ENCODE results near the gene OPALIN. TPM values are rescaled to one million over a fixed set of nuclear protein-coding genes. Genes with fewer than 3 reads are reported as not detected.

Gene OPALIN
- total and polyA plus RNA-seq, 4 donors, result not detected

GRCh38 chr10:96342402-96342801, 16.4 kb downstream of the OPALIN start:
- H3K9me3 ChIP-seq (ENCODE audit: control insufficient read depth in 4 of 4, low read length in 3 of 4), result peaks cover 0 to 3% (median 0%) of the 10 kb centered on the region in 4 donors
- TF ChIP-seq SP1 (IDR thresholded peaks at IDR 0.05), result no peak
- no peak for TF ChIP-seq JUND (IDR thresholded peaks at IDR 0.05)
- peak; percentile 71 for TF ChIP-seq YY1 (IDR thresholded peaks at IDR 0.05)
- TF ChIP-seq RXRA (IDR thresholded peaks at IDR 0.05), result no peak
- TF ChIP-seq FOXA1 (IDR thresholded peaks at IDR 0.05), result no peak
- TF ChIP-seq EGR1 (IDR thresholded peaks at IDR 0.05; ENCODE audit: low read depth in 2 of 2), result no peak
- peak; percentile 35 to 62 for TF ChIP-seq HNF4A (conservative IDR thresholded peaks at IDR 0.05)
- no peak for TF ChIP-seq REST (IDR thresholded peaks at IDR 0.05)
- TF ChIP-seq ZBTB33 (IDR thresholded peaks at IDR 0.05), result no peak
- TF ChIP-seq HNF4G (IDR thresholded peaks at IDR 0.05), result no peak
- no peak for TF ChIP-seq TAF1 (conservative IDR thresholded peaks at IDR 0.05)
- TF ChIP-seq ATF3 (IDR thresholded peaks at IDR 0.05), result no peak
- no peak for TF ChIP-seq CTCF (IDR thresholded peaks at IDR 0.05; ENCODE audit: low read depth, low read length, missing input control)
- TF ChIP-seq GABPA (IDR thresholded peaks at IDR 0.05 in 1 of 2, conservative IDR thresholded peaks at IDR 0.05 in 1 of 2), result no peak
- TF ChIP-seq NR2F2 (IDR thresholded peaks at IDR 0.05), result no peak
- TF ChIP-seq RAD21 (IDR thresholded peaks at IDR 0.05), result no peak
- no peak for TF ChIP-seq MAX (IDR thresholded peaks at IDR 0.05)
- no peak for TF ChIP-seq FOXA2 (IDR thresholded peaks at IDR 0.05)
- H3K4me3 ChIP-seq (ENCODE audit: low read depth in 1 of 3, low read length in 3 of 3), result no peak overlapping the region
- no peaks in the 10 kb centered on the region for H3K27me3 ChIP-seq (ENCODE audit: control insufficient read depth in 4 of 4, insufficient read depth in 4 of 4, low read length in 3 of 4)
- H3K36me3 ChIP-seq (ENCODE audit: control insufficient read depth in 4 of 4, insufficient read depth in 3 of 4, low read depth in 1 of 4, low read length in 3 of 4), result no peaks in the 10 kb centered on the region
- WGBS, result 44% methylated on average over 4 of the region's 4 CpGs
- H3K9ac ChIP-seq (ENCODE audit: low read depth in 1 of 2, low read length in 2 of 2), result no peak overlapping the region
- H3K4me1 ChIP-seq (ENCODE audit: control insufficient read depth in 4 of 4, insufficient read depth in 4 of 4, low read length in 3 of 4), result peaks cover 0 to 16% (median 9%) of the 10 kb centered on the region in 4 donors
- H3K27ac ChIP-seq (ENCODE audit: low read depth in 1 of 2, low read length in 2 of 2), result no peak overlapping the region
- no peak for DNase-seq (ENCODE audit: low spot score)
